Retinal pigment epithelial cell (primary cell): Measurements from ENCODE around the gene S100A1.

Experiments used
- DNase-seq: peaks from one replicate; pipeline ENCODE4 v3.0.0-alpha.2; 2010; ENCODE audit warnings: low read depth
- H3K4me3 ChIP-seq: 2 replicates; pipeline ENCODE4 v1.5.1; 2011; ENCODE audit warnings: mild to moderate bottlenecking, low read length, control low read depth, moderate library complexity
- CTCF ChIP-seq: conservative IDR thresholded peaks from 2 replicates; pipeline ENCODE4 v1.5.1; 2011; ENCODE audit warnings: low read depth, low read length, control low read depth, inconsistent platforms

Gene S100A1

GRCh38 chr1:153673511-153673910 lies 45.3 kb downstream of the S100A1 start:
- H3K4me3 ChIP-seq, result no peak overlapping the region
- DNase-seq, result no peak
- TF ChIP-seq CTCF, result no peak

- H3K4me3 ChIP-seq, result peak overlapping the region; percentile 14
- peak; percentile 97 for TF ChIP-seq CTCF
- DNase-seq, result no peak
Measured at GRCh38 chr1:153677718-153678518, 49.7 kb downstream of the S100A1 start.

GRCh38 chr1:153678519-153679336 lies 50.5 kb downstream of the S100A1 start, which contains the start of gene NPR1:
TSS of gene NPR1 (plus strand) at chr1:153678688. CDS start at chr1:153679109, 421 bp downstream.
- H3K4me3 ChIP-seq, result peak within 1 kb of the TSS; percentile 14
- TF ChIP-seq CTCF, result no peak
- DNase-seq, result no peak

GRCh38 chr1:153679337-153680119 lies 51.3 kb downstream of the S100A1 start:
- TF ChIP-seq CTCF, result no peak
- DNase-seq, result no peak
- no peak overlapping the region for H3K4me3 ChIP-seq

GRCh38 chr1:153680120-153680403 lies 51.8 kb downstream of the S100A1 start:
- no peak overlapping the region for H3K4me3 ChIP-seq
- DNase-seq, result no peak
- no peak for TF ChIP-seq CTCF
